Activated CD4-positive, CD25-positive, alpha-beta regulatory T cell treated with anti-CD3 and anti-CD28 coated beads, Interleukin-2, amount 50 U/mL, for 16 hours (primary cell): ENCODE results near the gene EXOC7.

ENCODE experiments used
- DNase-seq: peaks from one replicate; pipeline ENCODE4 v3.0.0-alpha.2; 2020; ENCODE audit warnings: low read depth, low spot score

EXOC7 gene

DNA sequence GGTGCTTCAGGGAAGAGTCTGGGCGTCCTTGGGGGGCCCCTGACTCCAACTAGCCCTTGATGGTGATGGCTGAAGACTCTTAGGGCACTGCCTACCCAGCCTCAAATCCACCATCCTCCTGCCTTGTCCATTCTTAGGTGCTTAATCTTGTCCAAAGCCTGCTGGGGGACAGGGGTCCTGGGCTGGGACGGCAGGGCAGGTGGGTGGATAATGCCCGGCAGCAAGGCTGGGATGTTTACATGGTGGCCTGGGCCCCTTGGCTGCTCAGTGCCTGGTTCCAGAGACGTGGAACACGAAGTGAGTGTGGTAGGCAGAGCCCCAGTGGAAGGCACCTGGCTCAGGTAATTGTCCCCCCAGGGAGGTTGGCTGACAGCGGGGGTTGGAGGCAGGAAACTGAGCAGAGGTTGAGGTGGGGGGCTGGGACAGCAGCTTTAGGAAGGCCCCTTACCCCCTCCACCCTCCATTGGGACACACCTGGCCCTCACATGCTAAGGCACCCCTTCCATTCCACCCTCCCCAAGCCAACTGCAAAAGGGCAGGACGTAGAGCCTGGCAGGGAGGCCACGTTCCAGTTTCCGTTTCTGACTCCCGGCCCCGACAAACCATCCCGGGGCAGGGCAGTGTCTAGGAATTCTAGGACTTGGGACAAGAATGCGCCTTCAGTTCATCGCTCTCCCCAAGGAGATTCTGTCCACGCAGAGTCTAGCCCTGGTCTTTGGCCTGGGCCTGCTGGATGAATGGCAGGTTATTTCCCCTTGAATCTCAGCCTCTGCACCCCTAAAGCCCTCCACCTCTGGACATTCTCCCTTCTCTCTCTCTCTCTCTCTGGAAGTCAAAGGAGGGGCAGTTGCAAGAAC is 35.5 kb upstream of the EXOC7 start:
- no peak for DNase-seq

GRCh38 chr17:76138234-76138895 is 34.8 kb upstream of the EXOC7 start:
- DNase-seq = no peak

- DNase-seq = no peak
Observed at GRCh38 chr17:76137351-76138233, 34.0 kb upstream of the EXOC7 start.

DNA sequence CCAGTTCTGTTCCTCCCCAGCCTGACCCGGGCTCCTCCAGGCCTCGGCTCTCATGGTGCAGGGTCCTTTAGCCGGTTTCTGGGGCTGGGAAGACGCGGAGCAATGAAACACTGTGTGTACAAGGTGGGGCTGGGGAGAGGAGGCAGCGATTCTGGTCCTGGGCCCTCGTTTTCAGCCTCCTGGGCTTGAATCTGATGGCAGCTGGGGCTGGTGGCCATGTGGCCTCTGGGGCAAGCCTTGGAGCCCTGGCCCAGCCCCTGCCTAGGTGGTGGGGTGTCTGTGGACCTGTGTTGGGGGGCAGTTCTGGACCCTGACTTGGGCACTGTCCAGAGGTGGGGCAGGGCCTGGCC is 33.4 kb upstream of the EXOC7 start:
- DNase-seq = no peak

DNA sequence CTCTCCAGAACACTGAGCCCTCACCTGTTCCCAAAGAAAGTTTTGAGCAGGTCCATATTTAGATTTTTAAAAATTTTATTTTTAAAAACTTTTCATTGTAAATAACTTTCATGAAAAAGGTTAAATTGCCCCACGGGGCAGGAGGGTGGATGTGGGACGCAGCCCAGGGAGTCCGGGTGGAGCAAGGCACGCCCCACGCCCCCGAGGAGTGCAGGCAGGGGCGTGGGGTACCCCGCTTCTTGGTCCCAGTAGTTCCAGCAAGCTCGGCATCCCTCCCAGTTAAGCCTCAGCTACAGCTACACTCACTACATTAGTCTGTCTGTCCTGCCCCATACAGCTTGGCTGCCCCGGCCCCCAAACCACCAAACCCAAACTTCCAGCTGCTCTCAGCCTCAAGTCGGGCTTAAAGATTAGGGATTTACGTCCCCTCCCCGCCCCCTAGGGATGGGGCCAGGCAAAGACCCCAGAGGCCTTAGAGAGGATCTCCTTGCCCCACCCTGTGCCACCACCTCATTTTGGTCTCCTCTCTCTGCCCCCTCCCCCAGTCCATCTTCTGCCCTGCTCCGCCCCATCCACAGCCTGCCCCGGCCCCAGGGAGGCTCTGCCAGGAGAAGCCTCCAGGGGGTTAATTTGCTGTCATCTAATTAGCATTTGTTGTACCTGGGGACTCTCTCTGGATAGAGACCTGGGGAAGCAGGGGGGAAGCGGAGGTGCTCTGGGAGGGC is 32.9 kb upstream of the EXOC7 start:
- DNase-seq = no peak

GRCh38 chr17:76135810-76136188 is 32.2 kb upstream of the EXOC7 start:
- no peak for DNase-seq

- no peak for DNase-seq
Observed at GRCh38 chr17:76134911-76135809, 31.6 kb upstream of the EXOC7 start.

DNA sequence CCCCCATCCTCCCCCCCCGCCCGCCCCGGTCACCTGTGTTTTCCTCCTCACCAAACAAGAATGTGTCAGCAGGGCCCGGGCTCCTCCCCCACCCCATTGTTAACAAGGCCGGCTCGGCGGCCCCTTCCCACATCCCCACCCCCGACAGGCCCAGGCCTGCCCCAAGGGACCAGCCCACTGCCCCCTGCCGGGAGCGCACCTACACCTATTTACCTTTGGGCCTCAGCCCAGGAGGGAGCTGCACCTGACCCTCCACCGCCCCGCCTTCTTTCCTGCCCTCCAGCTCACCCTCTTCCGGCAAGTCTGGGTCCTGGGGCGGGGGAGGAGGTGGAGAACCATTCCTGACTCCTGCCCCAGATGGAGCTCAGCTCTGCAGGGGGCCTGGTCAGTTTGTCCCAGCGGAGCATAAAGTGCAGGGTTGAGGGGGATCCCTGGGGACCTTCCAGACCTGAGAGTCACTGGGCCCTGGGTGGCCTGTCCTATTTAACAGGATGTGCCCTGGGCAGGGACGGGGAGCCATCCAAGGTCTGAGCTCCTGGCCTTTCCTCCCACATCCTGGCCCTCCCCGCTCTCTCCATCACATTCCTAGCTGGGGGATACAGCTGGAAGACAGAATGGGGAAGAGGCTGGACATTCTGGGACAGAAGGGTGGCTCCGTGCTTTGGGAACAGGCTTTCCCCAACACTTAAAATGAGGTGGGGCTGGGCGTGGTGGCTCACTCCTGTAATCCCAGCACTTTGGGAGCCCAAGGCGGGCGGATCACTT is 29.2 kb upstream of the EXOC7 start:
- DNase-seq = no peak

GRCh38 chr17:76131692-76132573 is 28.3 kb upstream of the EXOC7 start:
- DNase-seq = no peak

DNA sequence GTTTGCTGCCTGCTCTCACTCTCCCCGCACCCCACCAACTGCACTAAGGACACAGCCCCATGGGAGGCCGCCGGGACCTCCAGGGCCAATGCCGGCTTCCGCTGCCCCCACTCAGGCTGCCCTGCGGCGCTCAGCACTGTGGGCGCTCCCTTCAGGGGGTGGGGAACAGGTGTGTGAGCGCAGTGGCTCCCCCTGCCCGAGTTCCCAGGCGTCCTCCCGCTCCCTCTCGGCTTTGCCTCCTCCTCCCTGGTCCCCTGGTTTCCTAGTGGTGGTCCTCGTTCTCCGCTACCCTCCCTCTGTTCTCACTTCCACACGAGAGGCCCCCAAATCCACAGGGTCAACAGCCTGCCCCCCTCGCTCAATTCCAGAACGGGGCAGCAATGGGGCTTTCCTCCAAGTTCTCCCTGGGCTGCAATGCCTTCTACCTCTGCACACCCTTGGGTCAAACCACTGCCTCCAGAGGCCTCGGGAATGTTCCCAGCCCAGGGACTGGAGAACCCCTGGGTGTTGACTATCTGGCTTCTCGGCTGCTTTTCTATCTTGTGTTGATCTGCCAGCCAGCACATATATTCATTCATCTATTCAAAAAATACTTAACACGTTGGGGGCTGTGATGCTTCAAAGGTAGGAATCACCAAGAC is 27.6 kb upstream of the EXOC7 start:
- no peak for DNase-seq

- no peak for DNase-seq
Observed at GRCh38 chr17:76130473-76130872, 26.9 kb upstream of the EXOC7 start.

- DNase-seq = no peak
Observed at GRCh38 chr17:76125922-76126321, 22.3 kb upstream of the EXOC7 start.

DNA sequence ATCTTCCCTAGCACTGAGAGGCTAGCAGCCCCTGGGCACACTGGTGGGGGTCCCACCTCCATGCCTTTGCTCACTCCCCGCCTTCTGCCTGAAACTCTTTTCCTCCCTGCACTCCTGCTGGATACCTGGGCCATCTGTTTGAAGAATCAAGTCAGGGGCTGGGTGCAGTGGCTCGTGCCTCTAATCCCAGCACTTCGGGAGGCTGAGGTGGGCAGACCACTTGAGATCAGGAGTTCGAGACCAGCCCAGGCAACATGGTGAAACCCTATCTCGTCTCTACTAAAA is 21.7 kb upstream of the EXOC7 start:
- DNase-seq = no peak

DNA sequence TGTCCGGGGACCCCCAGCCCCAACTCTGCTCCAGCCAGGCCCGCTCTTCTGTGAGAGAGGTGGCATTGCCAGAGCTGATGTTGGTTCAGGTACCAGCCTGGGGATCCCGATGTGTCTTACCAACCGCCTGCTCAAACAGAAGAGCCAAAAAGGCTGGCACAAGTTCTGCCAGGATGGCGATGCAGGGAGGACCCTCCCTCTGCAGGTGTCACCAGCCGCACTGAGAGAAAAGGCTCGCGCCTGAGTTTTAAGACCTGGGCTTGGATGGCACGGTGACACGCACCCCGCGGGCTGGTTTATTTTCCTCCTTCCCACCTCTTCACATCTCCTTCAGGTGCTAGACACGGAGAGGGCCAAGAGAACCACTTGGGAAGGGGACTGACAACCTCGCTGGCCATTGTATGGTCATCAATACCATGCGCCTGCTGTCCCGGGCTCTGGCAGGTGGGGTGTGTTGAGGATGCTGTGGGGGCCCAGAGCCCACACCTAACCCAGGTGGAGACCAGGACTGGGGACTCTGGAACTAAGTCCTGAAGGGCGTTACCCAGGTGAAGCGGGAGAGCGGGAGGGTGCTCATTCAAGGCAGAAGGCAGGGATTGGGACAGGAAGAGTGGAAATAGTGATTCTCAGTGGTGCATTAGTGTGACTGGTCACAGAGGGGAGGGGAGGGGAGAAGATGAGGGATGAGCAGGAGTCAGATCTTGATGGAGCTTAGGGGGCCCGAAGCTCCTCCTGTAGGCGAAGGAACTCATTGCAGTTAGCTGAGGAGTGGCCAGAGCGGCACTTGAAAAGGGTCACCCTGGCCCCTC is 21.2 kb upstream of the EXOC7 start:
- DNase-seq = no peak

- no peak for DNase-seq
Observed at GRCh38 chr17:76123749-76124581, 20.4 kb upstream of the EXOC7 start.

DNA sequence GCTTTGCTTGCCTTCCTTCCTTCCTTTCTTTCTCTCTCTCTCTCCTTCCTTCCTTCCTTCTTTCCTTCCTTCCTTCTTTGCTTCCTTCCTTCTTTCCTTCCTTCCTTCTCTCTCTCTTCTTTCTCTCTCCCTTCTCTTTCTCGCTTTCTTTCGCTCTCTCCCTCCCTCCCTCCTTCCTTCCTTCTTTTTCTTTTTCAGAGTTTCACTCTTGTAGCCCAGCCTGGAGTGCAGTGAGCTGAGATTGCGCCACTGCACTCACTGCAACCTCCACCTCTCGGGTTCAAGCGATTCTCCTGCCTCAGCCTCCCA is 19.6 kb upstream of the EXOC7 start:
- DNase-seq = no peak
